GM21576 (cell line): ENCODE data around the gene ABCA5.
"Not testable (repeated sequence)": the region's sequence is repeated elsewhere in the genome, so short reads cannot be mapped to it uniquely, and the experiment has no call there.

Experiments
- ATAC-seq: cut with Tn5 transposase; IDR thresholded peaks from one replicate; pipeline ENCODE4 v1.9.1; 2021; ENCODE audit warnings: mild to moderate bottlenecking, moderate library complexity; ENCODE audit not compliant: unreplicated experiment

The ABCA5 gene

GRCh38 chr17:69333561-69333960 is 6.6 kb upstream of the ABCA5 start:
- no peak for ATAC-seq

DNA sequence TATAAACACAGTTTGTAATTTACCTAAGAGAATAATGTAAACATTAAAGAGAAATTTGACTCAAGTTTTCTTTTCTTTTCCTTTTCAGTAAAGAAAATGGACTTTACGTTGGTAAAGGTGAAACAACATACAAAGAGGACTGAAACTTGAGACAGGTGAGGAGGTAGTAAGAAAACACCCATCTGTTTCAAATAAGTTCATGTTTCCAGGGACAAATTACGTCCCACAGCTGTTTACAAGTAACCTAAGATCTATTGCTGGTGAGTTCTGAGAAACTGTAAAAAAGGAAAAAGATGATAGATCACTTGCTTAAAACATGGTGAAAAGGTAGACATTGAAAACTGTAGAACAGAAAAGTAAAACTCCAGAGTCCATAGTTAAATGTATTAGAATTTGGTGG is 4.8 kb upstream of the ABCA5 start:
- no peak for ATAC-seq

DNA sequence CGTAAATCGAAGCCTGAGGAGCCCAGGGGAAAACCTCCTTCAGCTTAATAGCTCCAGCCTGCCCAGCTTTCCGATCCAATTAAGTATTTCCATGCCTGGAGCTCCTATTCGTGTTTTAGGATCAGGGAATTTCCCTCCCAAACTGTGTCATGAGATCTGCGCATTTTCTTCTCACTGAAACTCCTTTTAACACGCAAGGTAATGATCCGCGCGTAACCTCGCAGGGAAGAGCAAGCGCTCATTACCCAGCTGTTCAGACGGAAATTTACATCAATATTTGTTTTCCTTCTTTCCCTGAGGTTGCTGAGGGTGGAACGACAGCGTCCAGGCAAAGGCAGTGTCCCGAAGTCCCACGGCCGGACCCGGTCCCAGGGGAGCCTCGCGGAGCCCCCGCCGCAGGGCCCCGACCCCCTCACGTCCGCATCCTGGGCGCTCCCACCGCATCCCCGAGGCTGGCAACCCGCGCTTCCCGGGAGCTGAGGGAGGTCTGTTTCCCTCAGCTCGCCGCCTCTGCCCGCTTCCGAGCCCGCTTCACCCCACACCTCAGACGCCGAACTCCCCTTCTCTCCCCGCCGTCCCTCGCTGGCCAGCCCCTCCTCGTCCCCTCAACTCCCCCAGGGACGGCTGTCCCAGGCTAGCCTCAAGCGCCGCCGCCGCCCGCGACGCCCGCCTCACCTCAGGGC is 415 bp downstream of the ABCA5 start:
- peak; percentile 2 for ATAC-seq

- ATAC-seq, result no peak
Measured at GRCh38 chr17:69325518-69326376, 1.2 kb downstream of the ABCA5 start.

DNA sequence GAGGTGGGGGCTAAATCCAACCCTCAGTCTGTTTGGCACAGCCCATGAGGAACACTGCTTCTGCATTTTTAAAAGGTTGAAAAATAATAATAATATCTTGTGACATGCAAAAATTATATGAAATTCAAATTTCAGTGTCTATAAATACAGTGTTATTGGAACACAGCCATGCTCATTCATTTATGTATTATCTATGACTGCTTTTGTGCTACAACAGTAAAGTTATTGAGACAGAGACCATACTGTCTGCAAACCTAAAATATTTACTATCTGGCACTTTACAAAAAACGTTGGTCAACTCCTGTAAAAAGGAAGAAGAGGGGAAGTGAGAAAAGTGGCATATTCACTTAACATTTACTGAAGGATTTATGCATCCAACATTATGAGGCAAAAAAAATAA is 3.1 kb downstream of the ABCA5 start:
- no peak for ATAC-seq

GRCh38 chr17:69320908-69321238 is 6.1 kb downstream of the ABCA5 start:
- no peak for ATAC-seq

DNA sequence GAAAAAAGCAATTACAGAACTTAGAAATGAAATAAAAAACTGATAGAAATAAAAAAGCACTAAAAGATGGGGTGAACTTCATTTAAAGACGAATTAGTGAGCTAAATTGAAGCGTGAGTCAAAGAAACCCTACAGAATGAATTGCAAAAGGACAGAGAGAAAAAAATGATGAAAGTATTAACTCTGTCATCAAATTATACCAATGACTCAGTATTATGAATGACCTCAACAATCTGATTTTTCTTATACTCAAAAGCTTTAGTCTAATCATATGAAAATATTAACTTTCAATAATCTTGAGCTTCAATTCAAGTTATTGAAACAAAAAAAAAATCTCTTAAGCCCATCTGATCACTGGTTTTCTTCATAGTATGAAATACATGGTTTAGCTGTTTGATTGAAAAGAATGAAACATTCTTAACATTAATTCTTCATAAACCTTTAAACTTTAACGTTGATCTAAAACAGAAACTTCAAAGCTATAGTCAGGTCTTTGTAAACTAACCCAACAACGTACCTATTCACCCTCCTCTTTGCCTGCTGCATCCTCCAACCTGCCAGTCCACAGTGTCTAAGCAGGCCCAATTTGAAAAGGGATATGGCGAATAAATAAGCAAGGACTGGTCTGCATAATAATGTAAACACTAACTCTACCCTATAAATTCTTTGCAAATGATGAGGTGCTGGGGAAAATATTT is 6.6 kb downstream of the ABCA5 start:
- ATAC-seq, result no peak

DNA sequence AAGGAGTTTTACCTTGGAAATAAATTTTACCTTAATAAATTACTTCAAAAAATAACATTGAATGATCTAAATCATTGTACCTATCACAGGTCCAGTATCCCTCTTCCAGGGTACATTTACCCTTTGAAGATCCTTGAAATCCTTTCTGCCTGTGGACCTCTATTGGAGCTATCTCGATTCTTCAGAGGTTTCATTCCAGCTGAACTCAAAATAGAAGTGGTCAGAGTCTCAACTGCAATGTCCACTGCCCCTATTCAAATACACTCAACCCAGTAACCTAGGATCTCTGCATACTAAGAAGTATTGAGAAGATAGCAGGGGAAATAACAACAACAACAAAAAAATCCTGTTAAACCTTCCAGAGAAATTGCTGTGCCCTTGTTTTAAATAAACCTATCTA is 9.3 kb downstream of the ABCA5 start:
- ATAC-seq, result no peak

DNA sequence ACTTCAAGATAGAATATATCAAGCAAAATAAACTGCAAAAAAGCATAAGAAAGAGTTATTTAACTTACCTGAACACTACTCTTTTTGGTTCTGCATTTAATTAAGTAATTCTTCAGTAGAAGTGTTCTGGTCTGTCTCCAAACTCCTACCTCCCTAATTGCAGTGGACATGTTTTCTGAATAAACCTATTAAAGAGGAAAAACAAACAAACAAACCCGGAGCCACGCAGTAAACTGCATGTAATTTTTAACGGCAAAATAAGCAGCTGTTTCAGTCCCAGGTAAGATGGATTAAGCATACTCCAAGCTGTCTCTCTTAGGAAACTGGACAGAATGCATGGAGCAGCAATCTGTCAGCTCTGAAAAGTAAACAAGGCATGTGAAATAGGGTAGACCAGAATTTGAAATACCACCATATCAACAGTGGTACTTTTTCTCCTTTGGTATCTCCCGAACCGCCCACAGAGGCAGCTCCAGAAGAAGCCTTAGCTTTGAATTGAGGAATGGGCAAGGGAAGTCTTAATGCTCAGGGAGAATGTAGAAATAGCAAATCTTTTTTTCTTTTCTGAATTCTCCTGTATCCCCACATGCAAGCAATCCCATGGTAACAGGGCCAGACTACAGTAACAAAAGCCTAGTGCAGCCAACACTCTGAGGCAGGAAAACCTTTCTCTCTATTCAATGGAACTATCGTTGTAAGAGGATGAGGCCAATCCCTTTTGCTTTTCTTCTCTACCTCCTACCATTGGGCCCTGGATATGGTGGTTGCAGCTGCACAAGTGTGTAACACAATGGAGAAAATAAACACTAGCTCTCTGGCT is 12.5 kb downstream of the ABCA5 start:
- ATAC-seq, result no peak

- no peak for ATAC-seq
Measured at GRCh38 chr17:69305177-69305576, 21.8 kb downstream of the ABCA5 start.

DNA sequence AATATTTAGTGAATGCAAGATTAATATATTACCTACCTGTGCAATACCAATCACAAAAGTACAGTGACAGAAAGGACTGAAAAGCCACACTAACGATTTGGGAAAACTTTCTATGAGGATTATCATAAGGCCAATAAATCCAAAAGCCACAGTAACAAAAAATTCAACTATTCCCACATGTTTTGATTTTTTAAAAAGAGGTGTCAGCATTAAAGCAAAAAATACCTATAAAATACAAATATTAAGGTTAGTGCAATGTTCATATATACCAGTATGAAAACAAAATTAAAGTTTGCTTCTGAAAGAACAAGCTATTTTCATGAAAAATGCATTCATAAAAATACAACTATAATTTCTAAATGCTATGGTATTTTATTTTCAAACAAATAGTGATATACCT is 24.3 kb downstream of the ABCA5 start:
- ATAC-seq, result no peak

DNA sequence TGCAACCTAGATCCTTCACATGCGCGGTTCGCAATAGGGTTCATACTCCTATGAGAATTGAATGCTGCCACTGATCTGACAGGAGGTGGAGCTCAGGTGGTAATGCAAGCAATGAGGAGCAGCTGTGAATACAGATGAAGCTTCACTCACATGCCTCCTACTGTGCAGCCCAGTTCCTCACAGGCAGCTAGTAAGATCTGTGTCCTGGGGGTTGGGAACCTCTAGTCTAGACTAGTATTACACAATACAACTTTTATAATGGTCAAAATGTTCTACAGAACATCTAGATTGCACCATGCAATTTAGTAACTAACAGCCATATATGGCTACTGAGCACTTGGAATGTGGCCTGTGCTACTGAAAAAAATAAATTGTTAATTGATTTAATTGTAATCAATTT is 26.7 kb downstream of the ABCA5 start:
- ATAC-seq, result no peak

DNA sequence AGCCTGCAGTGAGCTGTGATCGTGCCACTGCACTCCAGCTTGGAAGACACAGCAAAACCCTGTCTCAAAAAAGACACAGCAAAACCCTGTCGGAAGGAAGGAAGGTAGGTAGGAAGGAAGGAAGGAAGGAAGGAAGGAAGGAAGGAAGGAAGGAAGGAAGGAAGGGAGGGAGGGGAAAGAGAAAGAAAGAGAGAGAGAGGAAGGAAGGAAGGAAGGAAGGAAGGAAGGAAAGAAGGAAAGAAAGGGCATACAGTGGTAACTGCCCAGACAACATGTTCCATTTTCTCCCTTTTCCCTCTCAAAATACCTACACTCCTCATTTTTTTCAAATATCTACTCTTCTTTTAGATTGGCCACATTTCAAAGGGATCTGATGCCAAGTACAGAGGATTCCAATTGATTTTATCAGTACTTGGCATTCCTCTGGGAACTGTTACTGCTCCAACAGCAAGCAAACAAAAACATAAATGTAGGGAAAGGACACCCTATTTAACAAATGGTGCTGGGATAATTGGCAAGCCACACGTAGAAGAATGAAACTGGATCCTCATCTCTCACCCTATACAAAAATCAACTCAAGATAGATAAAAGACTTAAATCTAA is 28.7 kb downstream of the ABCA5 start:
- ATAC-seq, result not testable (repeated sequence)

GRCh38 chr17:69287168-69287567 is 39.8 kb downstream of the ABCA5 start:
- no peak for ATAC-seq

- no peak for ATAC-seq
Measured at GRCh38 chr17:69286257-69286656, 40.7 kb downstream of the ABCA5 start.

GRCh38 chr17:69284646-69285045 is 42.3 kb downstream of the ABCA5 start:
- ATAC-seq, result no peak

DNA sequence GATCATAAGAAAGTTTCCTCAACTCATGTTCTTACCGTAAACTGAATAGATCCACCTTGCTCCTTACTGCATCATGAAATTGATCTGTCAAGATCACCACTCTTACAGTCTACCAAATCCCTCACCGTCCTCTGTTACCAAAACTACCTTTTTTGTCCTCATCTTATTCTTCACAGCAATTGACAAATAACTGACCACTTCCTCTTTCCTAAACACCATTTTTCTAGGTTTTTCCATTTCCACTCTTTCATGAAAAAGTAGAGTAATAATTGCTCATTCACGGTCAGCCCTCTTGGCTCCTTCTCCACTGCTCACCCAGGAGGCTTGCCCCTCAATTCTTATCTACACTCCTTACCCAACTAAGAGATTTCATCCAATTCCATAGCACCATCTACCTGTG is 44.9 kb downstream of the ABCA5 start:
- ATAC-seq, result no peak

- not testable (repeated sequence) for ATAC-seq
Measured at GRCh38 chr17:69276279-69276678, 50.7 kb downstream of the ABCA5 start.

- no peak for ATAC-seq
Measured at GRCh38 chr17:69275751-69276150, 51.2 kb downstream of the ABCA5 start.

GRCh38 chr17:69271023-69271422 is 55.9 kb downstream of the ABCA5 start:
- ATAC-seq, result no peak
